Measurements from ENCODE around the gene KIF2A. TPM values are rescaled to one million over a fixed set of nuclear protein-coding genes. Genes with fewer than 3 reads are reported as not detected.

Gene KIF2A
- total RNA-seq, 1 experiment from 2014 or later, result 42.9 TPM

GRCh38 chr5:62286834-62287233 lies 19.2 kb upstream of the KIF2A start:
- Histone ChIP-seq H3K4me3 (replicated peaks in 1 of 2; ENCODE audit: low read depth in 1 of 2, low read length in 2 of 2) (no peak overlapping the region), H3K4me1 (ENCODE audit: control insufficient read depth in 1 of 2, insufficient read depth in 2 of 2, low read length in 2 of 2) (no peaks in the 10 kb centered on the region), H3K9me2 (ENCODE audit: insufficient read depth) (no peaks in the 10 kb centered on the region), H3K4me2 (ENCODE audit: low read length) (no peak overlapping the region), H3K36me3 (ENCODE audit: control insufficient read depth in 1 of 2, insufficient read depth in 2 of 2, low read length in 2 of 2) (no peaks in the 10 kb centered on the region), H3K27me3 (ENCODE audit: insufficient read depth, low read length) (no peaks in the 10 kb centered on the region), H3K9ac (ENCODE audit: low read length) (no peak overlapping the region), H3K79me2 (ENCODE audit: insufficient read depth, low read length) (no peaks in the 10 kb centered on the region), H2AFZ (ENCODE audit: low read depth, low read length, poor library complexity, severe bottlenecking) (no peak overlapping the region), H3K27ac (ENCODE audit: low read depth, low read length) (no peak overlapping the region), H3K9me3 (ENCODE audit: control insufficient read depth in 1 of 2, insufficient read depth in 1 of 2, low read depth in 1 of 2, low read length in 2 of 2) (no peaks in the 10 kb centered on the region), H4K20me1 (ENCODE audit: insufficient read depth) (no peaks in the 10 kb centered on the region)
- ChIA-PET POLR2A (no interaction called here), RAD21 (ENCODE audit: low non-redundant PET in 1 of 2, low total read pairs in 2 of 2, uncharacterized antibody in 2 of 2, unreplicated experiment in 2 of 2) (no interaction called here), CTCF (no interaction called here)
- intact Hi-C loops (cut with micrococcal nuclease), result no loop called here
- no peak for DNase-seq (ENCODE audit: low read depth, low spot score)
- ATAC-seq, result no peak
- BruUV-seq (replicated peaks), result no TSS peak
- TF ChIP-seq SRF (IDR thresholded peaks at IDR 0.05; ENCODE audit: low read depth) (no peak), SIN3A (IDR thresholded peaks at IDR 0.05; ENCODE audit: low read depth) (no peak), CBX3 (IDR thresholded peaks at IDR 0.05; ENCODE audit: low read depth) (no peak), TCF7L2 (IDR thresholded peaks at IDR 0.05; ENCODE audit: borderline replicate concordance, extremely low read depth, insufficient read depth, insufficient read length) (no peak), EZH2 (IDR thresholded peaks at IDR 0.05) (no peak), CTCF (IDR thresholded peaks at IDR 0.05 in 2 of 3, conservative IDR thresholded peaks at IDR 0.05 in 1 of 3; ENCODE audit: borderline replicate concordance in 1 of 3, insufficient read depth in 1 of 3, low read depth in 2 of 3, low read length in 2 of 3) (no peak), CEBPB (IDR thresholded peaks at IDR 0.05; ENCODE audit: low read depth) (no peak), RAD21 (IDR thresholded peaks at IDR 0.05; ENCODE audit: low read depth) (no peak), YY1 (IDR thresholded peaks at IDR 0.05; ENCODE audit: extremely low read depth, insufficient replicate concordance, low read depth, low read length) (no peak), ELF1 (IDR thresholded peaks at IDR 0.05; ENCODE audit: borderline replicate concordance, low read depth) (no peak), MAX (IDR thresholded peaks at IDR 0.05) (no peak), ATF3 (IDR thresholded peaks at IDR 0.05) (no peak), POLR2AphosphoS5 (IDR thresholded peaks at IDR 0.05; ENCODE audit: low read depth, low read length) (no peak)

Measured in HCT116 (cell line).